ENCODE data around the gene DCUN1D4. TPM values are rescaled to one million over a fixed set of nuclear protein-coding genes. Genes with fewer than 3 reads are reported as not detected.

Gene DCUN1D4
- total and polyA plus RNA-seq, 2 donors (not counting 1 experiment from before 2014, with no cell fraction given): 44.3 to 50.7 TPM

DNA sequence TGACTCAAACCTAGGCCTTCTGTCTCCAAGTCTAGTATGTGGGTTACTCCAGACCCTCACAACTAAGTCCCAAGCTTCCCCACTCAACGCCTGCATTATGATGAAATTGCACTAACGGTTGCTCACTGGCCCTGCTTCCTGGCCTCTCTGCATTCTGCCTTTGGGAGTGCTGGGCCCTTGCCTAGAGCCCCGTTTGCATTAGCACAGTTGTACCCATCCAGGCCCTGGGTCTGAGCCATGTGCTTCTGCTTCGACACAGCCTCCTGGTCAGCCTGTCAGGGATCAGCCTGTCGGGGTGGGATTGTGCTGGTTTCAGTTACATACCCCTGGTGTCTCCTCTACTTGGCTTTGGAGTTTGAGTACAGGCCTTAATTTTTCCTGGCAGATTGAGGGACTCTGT is 58.4 kb downstream of the DCUN1D4 start:
- no peak for DNase-seq (ENCODE audit: low read depth in 2 of 2)
- Histone ChIP-seq H3K9me3 (ENCODE audit: control insufficient read depth, insufficient read depth, low read depth, low read length) (no peaks in the 10 kb centered on the region), H3K36me3 (ENCODE audit: control insufficient read depth, insufficient read depth, low read length) (peaks cover 5% of the 10 kb centered on the region), H3K4me2 (ENCODE audit: extremely low read depth, insufficient read depth, low read length) (no peak overlapping the region), H3K27me3 (ENCODE audit: control insufficient read depth, insufficient read depth, low read length) (no peaks in the 10 kb centered on the region), H2AFZ (ENCODE audit: low read length) (no peak overlapping the region), H3K4me1 (ENCODE audit: control insufficient read depth, extremely low read depth, insufficient read depth, low read length) (no peaks in the 10 kb centered on the region), H4K20me1 (ENCODE audit: control insufficient read depth, extremely low read depth, insufficient read depth, low read length) (no peaks in the 10 kb centered on the region), H3K79me2 (ENCODE audit: control insufficient read depth, insufficient read depth, low read length) (no peaks in the 10 kb centered on the region), H3K4me3 (replicated peaks in 1 of 4; ENCODE audit: control extremely low read depth in 1 of 4, insufficient read depth in 1 of 4, low read depth in 3 of 4, low read length in 4 of 4) (no peak overlapping the region), H3K9ac (ENCODE audit: insufficient read depth, low read length) (no peak overlapping the region), H3K27ac (ENCODE audit: insufficient read depth, low read length) (no peak overlapping the region)
- TF ChIP-seq EZH2 (IDR thresholded peaks at IDR 0.05; ENCODE audit: low read length, missing control alignments): no peak
- TF ChIP-seq, protein P1, sequence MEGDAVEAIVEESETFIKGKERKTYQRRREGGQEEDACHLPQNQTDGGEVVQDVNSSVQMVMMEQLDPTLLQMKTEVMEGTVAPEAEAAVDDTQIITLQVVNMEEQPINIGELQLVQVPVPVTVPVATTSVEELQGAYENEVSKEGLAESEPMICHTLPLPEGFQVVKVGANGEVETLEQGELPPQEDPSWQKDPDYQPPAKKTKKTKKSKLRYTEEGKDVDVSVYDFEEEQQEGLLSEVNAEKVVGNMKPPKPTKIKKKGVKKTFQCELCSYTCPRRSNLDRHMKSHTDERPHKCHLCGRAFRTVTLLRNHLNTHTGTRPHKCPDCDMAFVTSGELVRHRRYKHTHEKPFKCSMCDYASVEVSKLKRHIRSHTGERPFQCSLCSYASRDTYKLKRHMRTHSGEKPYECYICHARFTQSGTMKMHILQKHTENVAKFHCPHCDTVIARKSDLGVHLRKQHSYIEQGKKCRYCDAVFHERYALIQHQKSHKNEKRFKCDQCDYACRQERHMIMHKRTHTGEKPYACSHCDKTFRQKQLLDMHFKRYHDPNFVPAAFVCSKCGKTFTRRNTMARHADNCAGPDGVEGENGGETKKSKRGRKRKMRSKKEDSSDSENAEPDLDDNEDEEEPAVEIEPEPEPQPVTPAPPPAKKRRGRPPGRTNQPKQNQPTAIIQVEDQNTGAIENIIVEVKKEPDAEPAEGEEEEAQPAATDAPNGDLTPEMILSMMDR (conservative IDR thresholded peaks at IDR 0.05 in 1 of 2, IDR thresholded peaks at IDR 0.05 in 1 of 2; ENCODE audit: low read depth in 1 of 2, low read length in 2 of 2): no peak

DNA sequence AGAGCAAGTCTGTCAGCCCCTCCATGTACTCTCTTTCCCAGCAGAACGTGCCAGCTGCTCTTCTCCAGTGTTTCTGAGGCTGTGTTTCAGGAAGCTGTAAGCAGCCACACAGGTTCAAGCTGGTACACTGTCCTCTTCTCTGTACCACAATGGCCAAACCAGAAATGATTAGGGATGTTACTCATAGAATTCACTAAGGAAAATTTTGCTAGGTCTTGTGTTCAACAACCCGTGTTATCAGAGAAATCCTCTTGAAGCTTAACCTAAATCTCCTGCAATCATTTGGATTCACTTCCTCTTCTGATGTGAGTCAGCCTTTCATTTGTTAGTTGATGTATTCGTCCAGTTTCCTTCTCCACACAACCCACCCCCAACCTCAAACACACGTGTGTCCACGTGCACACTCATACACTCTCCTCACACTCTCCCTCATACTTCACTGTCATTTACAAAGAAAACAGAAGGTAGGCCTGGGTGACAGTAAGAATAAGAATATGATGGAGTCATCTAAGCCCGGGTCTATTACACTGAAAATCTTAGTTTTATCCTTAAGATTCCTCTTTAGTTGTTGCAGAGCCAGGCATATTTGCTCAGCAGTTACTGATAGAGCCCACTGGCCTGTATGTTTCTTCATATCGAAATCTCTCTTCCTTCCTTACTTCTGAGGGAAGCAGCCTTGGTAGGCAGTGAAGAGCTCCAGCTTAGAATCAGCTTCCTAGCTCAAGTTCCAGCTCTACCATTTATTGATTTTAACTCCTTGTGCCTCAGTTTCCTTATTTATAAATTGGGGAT is 63.4 kb downstream of the DCUN1D4 start:
- Histone ChIP-seq H4K20me1 (ENCODE audit: control insufficient read depth, extremely low read depth, insufficient read depth, low read length) (no peaks in the 10 kb centered on the region), H3K9me3 (ENCODE audit: control insufficient read depth, insufficient read depth, low read depth, low read length) (no peaks in the 10 kb centered on the region), H3K36me3 (ENCODE audit: control insufficient read depth, insufficient read depth, low read length) (peaks cover 2% of the 10 kb centered on the region), H3K4me1 (ENCODE audit: control insufficient read depth, extremely low read depth, insufficient read depth, low read length) (no peaks in the 10 kb centered on the region), H3K79me2 (ENCODE audit: control insufficient read depth, insufficient read depth, low read length) (no peaks in the 10 kb centered on the region), H3K27me3 (ENCODE audit: control insufficient read depth, insufficient read depth, low read length) (no peaks in the 10 kb centered on the region), H3K9ac (ENCODE audit: insufficient read depth, low read length) (no peak overlapping the region), H3K4me3 (replicated peaks in 1 of 4; ENCODE audit: control extremely low read depth in 1 of 4, insufficient read depth in 1 of 4, low read depth in 3 of 4, low read length in 4 of 4) (no peak overlapping the region), H3K4me2 (ENCODE audit: extremely low read depth, insufficient read depth, low read length) (no peak overlapping the region), H3K27ac (ENCODE audit: insufficient read depth, low read length) (no peak overlapping the region), H2AFZ (ENCODE audit: low read length) (no peak overlapping the region)
- TF ChIP-seq EZH2 (IDR thresholded peaks at IDR 0.05; ENCODE audit: low read length, missing control alignments): no peak
- TF ChIP-seq, protein P1 (conservative IDR thresholded peaks at IDR 0.05 in 1 of 2, IDR thresholded peaks at IDR 0.05 in 1 of 2; ENCODE audit: low read depth in 1 of 2, low read length in 2 of 2): no peak
- peak in 1 of 2 donors; percentile 49 for DNase-seq (ENCODE audit: low read depth in 2 of 2)

DNA sequence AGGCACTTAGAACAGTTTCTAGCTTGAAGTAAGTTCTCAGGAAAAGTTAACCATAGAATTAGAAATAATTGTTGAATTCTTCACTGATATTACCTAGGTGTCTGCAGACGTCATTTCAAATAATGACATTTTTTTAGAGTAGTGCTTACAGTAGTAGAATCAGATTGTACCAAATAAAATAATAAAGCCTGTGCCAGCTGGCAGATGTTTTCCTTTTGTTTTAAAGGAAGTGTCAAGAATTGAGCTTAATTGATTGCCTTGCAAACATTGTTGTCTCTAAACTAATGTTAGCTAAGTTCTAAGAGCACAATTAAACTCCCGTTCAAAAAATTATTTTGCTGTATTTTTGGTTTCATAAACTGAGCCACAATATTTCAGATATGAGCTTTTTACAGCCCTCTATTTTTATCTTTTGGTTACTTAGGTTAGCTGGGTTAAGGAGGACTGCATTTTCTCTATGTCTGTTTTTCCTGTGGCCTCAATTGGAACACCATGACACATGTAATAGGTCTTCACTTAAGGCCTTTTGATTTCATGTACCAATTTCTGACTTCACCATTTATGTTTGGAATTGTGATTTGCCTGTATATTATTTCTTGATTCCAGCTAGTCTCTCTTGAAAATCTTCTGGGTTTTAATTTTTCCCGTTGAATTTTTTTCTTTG is 64.2 kb downstream of the DCUN1D4 start:
- H4K20me1 ChIP-seq (ENCODE audit: control insufficient read depth, extremely low read depth, insufficient read depth, low read length): no peaks in the 10 kb centered on the region
- no peaks in the 10 kb centered on the region for H3K79me2 ChIP-seq (ENCODE audit: control insufficient read depth, insufficient read depth, low read length)
- no peaks in the 10 kb centered on the region for H3K27me3 ChIP-seq (ENCODE audit: control insufficient read depth, insufficient read depth, low read length)
- H3K9me3 ChIP-seq (ENCODE audit: control insufficient read depth, insufficient read depth, low read depth, low read length): no peaks in the 10 kb centered on the region
- TF ChIP-seq, protein P1 (conservative IDR thresholded peaks at IDR 0.05 in 1 of 2, IDR thresholded peaks at IDR 0.05 in 1 of 2; ENCODE audit: low read depth in 1 of 2, low read length in 2 of 2): no peak
- TF ChIP-seq EZH2 (IDR thresholded peaks at IDR 0.05; ENCODE audit: low read length, missing control alignments): no peak
- no peak overlapping the region for H3K9ac ChIP-seq (ENCODE audit: insufficient read depth, low read length)
- H3K4me1 ChIP-seq (ENCODE audit: control insufficient read depth, extremely low read depth, insufficient read depth, low read length): no peaks in the 10 kb centered on the region
- H3K4me2 ChIP-seq (ENCODE audit: extremely low read depth, insufficient read depth, low read length): no peak overlapping the region
- no peak overlapping the region for H3K4me3 ChIP-seq (replicated peaks in 1 of 4; ENCODE audit: control extremely low read depth in 1 of 4, insufficient read depth in 1 of 4, low read depth in 3 of 4, low read length in 4 of 4)
- H2AFZ ChIP-seq (ENCODE audit: low read length): no peak overlapping the region
- H3K36me3 ChIP-seq (ENCODE audit: control insufficient read depth, insufficient read depth, low read length): peaks cover 2% of the 10 kb centered on the region
- DNase-seq (ENCODE audit: low read depth in 2 of 2): no peak
- H3K27ac ChIP-seq (ENCODE audit: insufficient read depth, low read length): no peak overlapping the region

Measured in fibroblast of lung (primary cell).